Measurements from ENCODE around the gene AGPS. TPM values are rescaled to one million over a fixed set of nuclear protein-coding genes. Genes with fewer than 3 reads are reported as not detected.
"Not testable (repeated sequence)": the region's sequence is repeated elsewhere in the genome, so short reads cannot be mapped to it uniquely, and the experiment has no call there.

The AGPS gene
- total RNA-seq, 1 donor from 2014 or later: 43.9 TPM

DNA sequence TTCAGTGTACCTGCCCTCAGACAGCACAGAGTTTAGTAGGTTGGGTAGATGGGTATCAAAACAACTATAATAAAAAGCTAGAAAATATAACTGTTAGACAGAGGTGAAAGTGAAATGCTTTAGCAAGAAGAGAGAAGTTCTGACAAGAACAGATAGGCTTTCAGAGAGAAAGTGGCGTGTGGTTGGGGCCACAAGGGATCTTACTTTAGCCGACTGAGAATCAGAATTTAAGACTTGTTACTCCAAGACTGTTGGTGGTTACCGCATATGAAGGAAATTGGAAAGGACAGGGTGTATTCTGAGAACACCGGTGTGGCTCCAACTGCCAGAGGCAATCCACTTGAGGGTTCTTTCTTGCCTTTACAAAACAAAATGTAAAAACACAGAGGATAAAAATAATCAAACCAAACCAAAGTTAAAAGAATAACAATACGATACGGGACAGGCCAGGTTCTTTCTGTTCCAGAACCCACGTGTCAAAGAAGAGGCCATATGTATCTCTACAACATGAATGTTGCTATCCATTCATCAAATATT lies 44.4 kb upstream of the AGPS start:
- Mint-ChIP-seq H3K27ac (no peak overlapping the region), H3K9me3 (no peaks in the 10 kb centered on the region), H3K27me3 (ENCODE audit: low read depth) (no peaks in the 10 kb centered on the region), H3K4me1 (peaks cover 22% of the 10 kb centered on the region), H3K4me3 (no peak overlapping the region), H3K36me3 (no peaks in the 10 kb centered on the region)
- no peak for DNase-seq (ENCODE audit: low spot score in 2 of 2, unreplicated experiment in 2 of 2)
- TF ChIP-seq, protein P1, sequence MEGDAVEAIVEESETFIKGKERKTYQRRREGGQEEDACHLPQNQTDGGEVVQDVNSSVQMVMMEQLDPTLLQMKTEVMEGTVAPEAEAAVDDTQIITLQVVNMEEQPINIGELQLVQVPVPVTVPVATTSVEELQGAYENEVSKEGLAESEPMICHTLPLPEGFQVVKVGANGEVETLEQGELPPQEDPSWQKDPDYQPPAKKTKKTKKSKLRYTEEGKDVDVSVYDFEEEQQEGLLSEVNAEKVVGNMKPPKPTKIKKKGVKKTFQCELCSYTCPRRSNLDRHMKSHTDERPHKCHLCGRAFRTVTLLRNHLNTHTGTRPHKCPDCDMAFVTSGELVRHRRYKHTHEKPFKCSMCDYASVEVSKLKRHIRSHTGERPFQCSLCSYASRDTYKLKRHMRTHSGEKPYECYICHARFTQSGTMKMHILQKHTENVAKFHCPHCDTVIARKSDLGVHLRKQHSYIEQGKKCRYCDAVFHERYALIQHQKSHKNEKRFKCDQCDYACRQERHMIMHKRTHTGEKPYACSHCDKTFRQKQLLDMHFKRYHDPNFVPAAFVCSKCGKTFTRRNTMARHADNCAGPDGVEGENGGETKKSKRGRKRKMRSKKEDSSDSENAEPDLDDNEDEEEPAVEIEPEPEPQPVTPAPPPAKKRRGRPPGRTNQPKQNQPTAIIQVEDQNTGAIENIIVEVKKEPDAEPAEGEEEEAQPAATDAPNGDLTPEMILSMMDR (IDR thresholded peaks at IDR 0.05; ENCODE audit: unreplicated experiment): no peak

DNA sequence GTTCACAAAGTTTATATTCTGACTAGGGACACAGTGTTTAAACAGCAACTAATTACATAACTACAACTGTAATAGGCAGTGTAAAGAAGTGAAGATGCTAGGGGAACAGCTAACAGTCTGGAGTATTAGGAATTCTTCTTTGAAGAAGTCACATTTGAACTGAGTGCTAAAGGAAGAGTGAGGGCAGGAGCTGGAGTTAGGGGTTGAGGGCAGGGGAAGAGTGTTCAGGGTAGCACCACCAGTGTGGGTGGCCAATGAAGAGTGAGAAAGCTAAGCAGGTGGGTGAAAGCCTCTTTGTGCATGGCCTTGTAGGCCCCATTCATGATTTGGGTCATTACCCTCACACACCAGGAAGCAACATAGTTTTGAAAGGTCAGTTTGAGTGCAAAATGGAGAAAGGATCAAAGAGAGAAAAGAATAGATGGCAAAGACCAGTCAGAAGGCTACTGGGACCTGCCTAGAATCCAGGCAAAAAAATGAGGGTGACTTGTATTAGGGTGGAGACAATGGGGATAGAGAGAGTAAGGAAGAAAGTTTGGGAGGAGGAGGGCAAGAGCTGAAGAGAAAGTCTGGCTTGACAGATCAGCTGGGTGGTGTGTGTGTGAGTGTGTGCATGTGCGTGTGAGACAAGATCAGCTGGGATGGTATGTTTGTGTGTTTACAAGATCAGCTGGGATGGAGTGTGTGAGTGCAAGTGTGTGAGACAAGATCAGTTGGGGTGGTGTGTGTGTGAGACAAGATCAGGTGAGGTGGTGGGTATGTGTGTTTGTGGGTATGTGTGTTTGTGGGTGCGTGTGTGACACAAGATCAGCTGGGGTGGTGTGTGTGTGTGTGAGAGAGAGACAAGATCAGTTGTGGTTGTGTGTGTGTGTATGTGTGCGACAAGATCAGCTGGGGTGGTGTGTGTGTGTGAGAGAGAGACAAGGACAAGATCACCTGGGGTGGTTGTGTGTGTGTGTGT lies 43.6 kb upstream of the AGPS start:
- no peak overlapping the region for H3K27ac Mint-ChIP-seq
- H3K27me3 Mint-ChIP-seq (ENCODE audit: low read depth): no peaks in the 10 kb centered on the region
- H3K4me3 Mint-ChIP-seq: no peak overlapping the region
- DNase-seq (ENCODE audit: low spot score in 2 of 2, unreplicated experiment in 2 of 2): no peak
- no peaks in the 10 kb centered on the region for H3K9me3 Mint-ChIP-seq
- TF ChIP-seq, protein P1 (IDR thresholded peaks at IDR 0.05; ENCODE audit: unreplicated experiment): no peak
- no peaks in the 10 kb centered on the region for H3K36me3 Mint-ChIP-seq
- peaks cover 22% of the 10 kb centered on the region for H3K4me1 Mint-ChIP-seq

DNA sequence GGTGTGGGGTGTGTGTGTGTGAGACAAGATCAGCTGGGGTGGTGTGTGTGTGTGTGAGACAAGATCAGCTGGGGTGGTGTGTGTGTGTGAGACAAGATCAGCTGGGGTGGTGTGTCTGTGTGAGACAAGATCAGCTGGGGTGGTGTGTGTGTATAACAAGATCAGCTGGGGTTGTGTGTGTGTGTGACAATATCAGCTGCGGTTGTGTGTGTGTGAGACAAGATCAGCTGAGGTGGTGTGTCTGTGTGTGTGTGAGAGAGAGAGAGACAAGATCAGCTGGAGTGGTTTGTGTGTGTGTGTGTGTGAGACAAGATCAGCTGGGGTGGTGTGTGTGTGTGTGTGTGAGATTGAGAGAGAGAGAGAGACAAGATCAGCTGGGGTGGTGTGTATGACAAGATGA lies 41.9 kb upstream of the AGPS start:
- not testable (repeated sequence) for H3K27me3 Mint-ChIP-seq (ENCODE audit: low read depth); H3K36me3 Mint-ChIP-seq; H3K4me3 Mint-ChIP-seq; H3K27ac Mint-ChIP-seq; DNase-seq (ENCODE audit: low spot score in 2 of 2, unreplicated experiment in 2 of 2); H3K9me3 Mint-ChIP-seq
- H3K4me1 Mint-ChIP-seq: peaks cover 22% of the 10 kb centered on the region

DNA sequence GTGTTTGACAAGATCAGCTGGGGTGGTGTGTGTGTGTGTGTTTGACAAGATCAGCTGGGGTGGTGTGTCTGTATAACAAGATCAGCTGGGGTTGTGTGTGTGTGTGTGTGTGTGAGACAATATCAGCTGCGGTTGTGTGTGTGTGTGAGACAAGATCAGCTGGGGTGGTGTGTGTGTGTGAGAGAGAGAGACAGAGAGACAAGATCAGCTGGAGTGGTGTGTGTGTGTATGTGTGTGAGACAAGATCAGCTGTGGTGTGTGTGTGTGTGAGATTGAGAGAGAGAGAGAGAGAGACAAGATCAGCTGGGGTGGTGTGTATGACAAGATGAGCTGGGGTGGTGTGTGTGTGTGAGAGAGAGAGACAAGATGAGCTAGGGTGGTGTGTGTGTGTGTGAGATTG lies 41.5 kb upstream of the AGPS start:
- H3K9me3 Mint-ChIP-seq; H3K27ac Mint-ChIP-seq; H3K4me3 Mint-ChIP-seq; H3K27me3 Mint-ChIP-seq (ENCODE audit: low read depth); H3K36me3 Mint-ChIP-seq; DNase-seq (ENCODE audit: low spot score in 2 of 2, unreplicated experiment in 2 of 2): not testable (repeated sequence)
- H3K4me1 Mint-ChIP-seq: peaks cover 20% of the 10 kb centered on the region

DNA sequence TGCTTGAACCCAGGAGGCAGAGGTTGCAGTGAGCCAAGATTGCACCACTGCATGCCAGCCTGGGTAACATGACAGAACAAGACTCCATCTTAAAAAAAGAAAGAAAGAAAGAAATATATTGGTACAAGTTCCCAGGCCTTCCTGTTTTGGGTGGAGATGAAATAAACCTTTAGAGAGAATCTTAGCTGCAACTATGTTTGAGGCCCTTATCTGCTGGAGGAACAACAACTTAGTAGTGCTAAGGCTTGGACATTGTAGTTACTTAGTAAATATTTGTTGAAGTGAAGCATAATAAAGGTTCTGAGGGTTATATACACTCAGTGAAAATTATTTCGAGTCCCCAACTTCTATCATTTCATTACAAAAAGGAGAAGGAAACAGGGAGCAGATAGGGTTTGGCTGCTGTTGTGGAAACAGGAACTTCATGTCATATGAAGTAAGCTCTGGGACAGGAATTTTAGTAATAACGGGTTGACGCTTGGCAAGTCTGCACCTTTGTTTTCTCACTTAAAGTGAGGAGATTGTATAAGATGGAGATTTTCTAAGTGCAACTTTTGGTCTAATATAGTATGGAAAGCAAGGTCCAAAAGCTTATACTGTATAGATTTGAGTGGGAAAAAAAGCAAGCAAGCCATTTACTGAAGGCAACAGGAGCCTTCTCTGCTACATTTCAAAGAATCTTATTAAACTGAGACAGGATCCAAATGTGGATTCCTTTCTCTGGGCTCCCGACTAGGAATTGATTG lies 40.0 kb upstream of the AGPS start:
- peak overlapping the region; percentile 70 for H3K27ac Mint-ChIP-seq
- no peaks in the 10 kb centered on the region for H3K27me3 Mint-ChIP-seq (ENCODE audit: low read depth)
- H3K4me1 Mint-ChIP-seq: peaks cover 11% of the 10 kb centered on the region
- DNase-seq (ENCODE audit: low spot score in 2 of 2, unreplicated experiment in 2 of 2): no peak
- no peak overlapping the region for H3K4me3 Mint-ChIP-seq
- TF ChIP-seq, protein P1 (IDR thresholded peaks at IDR 0.05; ENCODE audit: unreplicated experiment): no peak
- no peaks in the 10 kb centered on the region for H3K9me3 Mint-ChIP-seq
- peaks cover 2% of the 10 kb centered on the region for H3K36me3 Mint-ChIP-seq

DNA sequence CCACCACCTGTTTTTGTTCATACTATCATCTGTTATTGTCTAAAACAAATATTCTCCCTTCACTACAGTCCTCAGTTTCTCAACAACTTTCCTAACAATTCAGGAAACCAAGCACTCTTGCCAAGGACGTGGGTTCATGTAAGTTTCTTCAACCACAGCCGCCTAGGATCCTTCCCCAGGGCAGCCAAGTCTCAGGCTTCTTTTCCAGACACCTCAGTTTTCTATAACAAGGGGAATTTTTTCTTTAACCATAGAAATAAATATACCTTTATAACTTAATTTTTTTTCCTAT lies 39.4 kb upstream of the AGPS start:
- H3K4me1 Mint-ChIP-seq: peaks cover 9% of the 10 kb centered on the region
- peak overlapping the region; percentile 70 for H3K27ac Mint-ChIP-seq
- TF ChIP-seq, protein P1 (IDR thresholded peaks at IDR 0.05; ENCODE audit: unreplicated experiment): no peak
- no peak overlapping the region for H3K4me3 Mint-ChIP-seq
- H3K36me3 Mint-ChIP-seq: peaks cover 2% of the 10 kb centered on the region
- no peaks in the 10 kb centered on the region for H3K27me3 Mint-ChIP-seq (ENCODE audit: low read depth)
- H3K9me3 Mint-ChIP-seq: no peaks in the 10 kb centered on the region
- DNase-seq (ENCODE audit: low spot score in 2 of 2, unreplicated experiment in 2 of 2): no peak

DNA sequence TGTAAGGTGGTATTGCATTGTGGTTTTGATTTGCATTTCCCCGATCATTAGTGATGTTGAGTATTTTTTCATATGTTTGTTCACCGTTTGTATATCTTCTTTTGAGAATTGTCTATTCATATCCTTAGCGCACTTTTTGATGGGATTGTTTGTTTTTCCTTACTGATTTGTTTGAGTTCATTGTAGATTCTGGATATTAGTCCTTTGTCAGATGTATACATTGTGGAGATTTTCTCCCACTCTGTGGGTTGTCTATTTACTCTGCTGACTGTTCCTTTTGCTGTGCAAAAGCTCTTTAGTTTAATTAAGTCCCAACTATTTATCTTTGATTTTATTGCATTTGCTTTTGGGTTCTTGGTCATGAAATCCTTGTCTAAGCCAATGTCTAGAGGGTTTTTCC lies 38.0 kb upstream of the AGPS start:
- H3K4me3 Mint-ChIP-seq; H3K4me1 Mint-ChIP-seq; H3K27me3 Mint-ChIP-seq (ENCODE audit: low read depth); H3K27ac Mint-ChIP-seq; DNase-seq (ENCODE audit: low spot score in 2 of 2, unreplicated experiment in 2 of 2); H3K9me3 Mint-ChIP-seq; H3K36me3 Mint-ChIP-seq: not testable (repeated sequence)

Measured in mesothelial cell of epicardium (in vitro differentiated cells).